ENCODE results near the gene RAD51. TPM values are rescaled to one million over a fixed set of nuclear protein-coding genes. Genes with fewer than 3 reads are reported as not detected.
"Not testable (repeated sequence)": the region's sequence is repeated elsewhere in the genome, so short reads cannot be mapped to it uniquely, and the experiment has no call there.

The RAD51 gene
- total and polyA plus RNA-seq, 9 donors, result 0.41 to 2.5 (median 0.73) TPM; not detected in 3

DNA sequence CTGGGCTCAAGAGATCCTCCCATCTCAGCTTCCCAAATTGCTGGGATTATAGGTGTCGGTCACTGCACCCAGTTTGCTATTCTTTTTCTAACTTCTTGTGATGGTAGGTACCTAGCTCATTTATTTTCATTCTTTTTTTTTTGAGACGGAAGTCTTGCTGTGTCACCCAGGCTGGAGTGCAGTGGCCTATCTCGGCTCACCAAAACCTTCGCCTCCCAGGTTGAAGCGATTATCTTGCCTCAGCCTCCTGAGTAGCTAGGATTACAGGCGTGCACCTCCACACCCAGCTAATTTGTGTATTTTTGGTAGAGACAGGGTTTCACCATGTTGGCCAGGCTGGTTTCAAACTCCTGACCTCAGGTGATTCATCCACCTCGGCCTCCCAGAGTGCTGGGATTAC, 30.1 kb upstream of the RAD51 start:
- 94 to 97% (median 95%) methylated on average over 7 of the region's 7 CpGs for WGBS, 3 donors
- H3K4me3 ChIP-seq, result no peak overlapping the region
- no peaks in the 10 kb centered on the region for H3K9me3 ChIP-seq
- no peak for TF ChIP-seq POLR2A (IDR thresholded peaks at IDR 0.05)
- no peak for TF ChIP-seq EP300 (IDR thresholded peaks at IDR 0.05)
- intact Hi-C loops (cut with DNase I), result no loop called here
- no peak for DNase-seq
- H3K36me3 ChIP-seq, result no peaks in the 10 kb centered on the region
- no peaks in the 10 kb centered on the region for H3K4me1 ChIP-seq (ENCODE audit: insufficient read depth)
- H3K27ac ChIP-seq, result no peak overlapping the region
- no peaks in the 10 kb centered on the region for H3K27me3 ChIP-seq

DNA sequence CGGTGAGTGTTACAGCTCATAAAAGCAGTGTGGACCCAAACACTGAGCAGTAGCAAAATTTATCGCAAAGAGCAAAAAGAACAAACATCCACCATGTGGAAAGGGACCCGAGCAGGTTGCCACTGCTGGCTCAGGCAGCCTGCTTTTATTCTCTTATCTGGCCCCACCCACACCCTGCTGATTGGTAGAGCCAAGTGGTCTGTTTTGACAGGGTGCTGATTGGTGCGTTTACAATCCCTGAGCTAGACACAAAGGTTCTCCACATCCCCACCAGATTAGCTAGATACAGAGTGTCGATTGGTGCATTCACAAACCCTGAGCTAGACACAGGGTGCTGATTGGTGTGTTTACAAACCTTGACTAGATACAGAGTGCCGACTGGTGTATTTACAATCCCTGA, 18.7 kb upstream of the RAD51 start:
- H3K4me1 ChIP-seq (ENCODE audit: insufficient read depth); H3K27ac ChIP-seq; H3K27me3 ChIP-seq; intact Hi-C loops (cut with DNase I); H3K36me3 ChIP-seq; H3K4me3 ChIP-seq; DNase-seq; H3K9me3 ChIP-seq: not testable (repeated sequence)
- 81 to 89% (median 88%) methylated on average over 6 of the region's 6 CpGs for WGBS, 3 donors

DNA sequence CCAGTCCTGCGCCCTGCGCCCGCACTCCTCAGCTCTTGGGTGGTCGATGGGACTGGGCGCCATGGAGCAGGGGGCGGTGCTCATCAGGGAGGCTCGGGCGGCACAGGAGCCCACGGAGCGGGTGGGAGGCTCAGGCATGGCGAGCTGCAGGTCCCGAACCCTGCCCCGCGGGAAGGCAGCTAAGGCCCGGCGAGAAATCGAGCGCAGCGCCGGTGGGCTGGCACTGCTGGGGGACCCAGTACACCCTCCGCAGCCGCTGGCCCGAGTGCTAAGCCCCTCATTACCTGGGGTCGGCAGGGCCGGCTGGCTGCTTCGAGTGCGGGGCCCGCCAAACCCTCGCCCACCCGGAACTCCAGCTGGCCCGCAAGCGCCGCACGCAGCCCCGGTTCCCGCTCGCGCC, 18.1 kb upstream of the RAD51 start:
- H3K4me3 ChIP-seq; H3K27me3 ChIP-seq; DNase-seq; H3K27ac ChIP-seq; H3K9me3 ChIP-seq; H3K4me1 ChIP-seq (ENCODE audit: insufficient read depth); H3K36me3 ChIP-seq; intact Hi-C loops (cut with DNase I): not testable (repeated sequence)
- 95 to 96% (median 95%) methylated on average over 21 to 37 of the region's 38 CpGs for WGBS, 3 donors

DNA sequence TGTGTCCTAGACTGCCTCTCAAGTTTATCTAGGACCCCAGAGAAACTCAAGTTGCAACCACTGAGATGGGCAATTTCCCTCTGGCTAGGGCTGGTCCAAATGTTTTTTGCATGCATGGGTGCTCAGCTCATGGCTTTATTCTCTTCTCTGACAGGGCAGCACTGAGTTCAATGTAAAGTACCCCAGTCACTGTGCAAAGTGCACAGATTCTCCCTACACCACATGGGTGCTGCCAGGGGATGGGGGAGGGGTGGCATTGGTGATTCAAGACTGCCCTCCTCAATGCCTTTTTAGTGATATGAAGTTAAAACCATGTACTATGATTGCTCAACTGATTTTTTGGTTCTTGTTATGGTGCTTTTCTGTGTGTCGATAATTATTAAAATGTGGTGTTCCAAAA, 14.8 kb upstream of the RAD51 start:
- no peak for DNase-seq
- TF ChIP-seq POLR2A (IDR thresholded peaks at IDR 0.05), result no peak
- TF ChIP-seq EP300 (IDR thresholded peaks at IDR 0.05), result no peak
- TF ChIP-seq, protein P1, sequence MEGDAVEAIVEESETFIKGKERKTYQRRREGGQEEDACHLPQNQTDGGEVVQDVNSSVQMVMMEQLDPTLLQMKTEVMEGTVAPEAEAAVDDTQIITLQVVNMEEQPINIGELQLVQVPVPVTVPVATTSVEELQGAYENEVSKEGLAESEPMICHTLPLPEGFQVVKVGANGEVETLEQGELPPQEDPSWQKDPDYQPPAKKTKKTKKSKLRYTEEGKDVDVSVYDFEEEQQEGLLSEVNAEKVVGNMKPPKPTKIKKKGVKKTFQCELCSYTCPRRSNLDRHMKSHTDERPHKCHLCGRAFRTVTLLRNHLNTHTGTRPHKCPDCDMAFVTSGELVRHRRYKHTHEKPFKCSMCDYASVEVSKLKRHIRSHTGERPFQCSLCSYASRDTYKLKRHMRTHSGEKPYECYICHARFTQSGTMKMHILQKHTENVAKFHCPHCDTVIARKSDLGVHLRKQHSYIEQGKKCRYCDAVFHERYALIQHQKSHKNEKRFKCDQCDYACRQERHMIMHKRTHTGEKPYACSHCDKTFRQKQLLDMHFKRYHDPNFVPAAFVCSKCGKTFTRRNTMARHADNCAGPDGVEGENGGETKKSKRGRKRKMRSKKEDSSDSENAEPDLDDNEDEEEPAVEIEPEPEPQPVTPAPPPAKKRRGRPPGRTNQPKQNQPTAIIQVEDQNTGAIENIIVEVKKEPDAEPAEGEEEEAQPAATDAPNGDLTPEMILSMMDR (IDR thresholded peaks at IDR 0.05), result no peak
- Histone ChIP-seq H3K9me3 (no peaks in the 10 kb centered on the region), H3K36me3 (no peaks in the 10 kb centered on the region), H3K27ac (no peak overlapping the region), H3K4me1 (ENCODE audit: insufficient read depth) (no peaks in the 10 kb centered on the region), H3K27me3 (no peaks in the 10 kb centered on the region), H3K4me3 (no peak overlapping the region)
- intact Hi-C loops (cut with DNase I), result no loop called here
- 93 to 100% (median 98%) methylated on average over 1 of the region's 1 CpG for WGBS, 3 donors

DNA sequence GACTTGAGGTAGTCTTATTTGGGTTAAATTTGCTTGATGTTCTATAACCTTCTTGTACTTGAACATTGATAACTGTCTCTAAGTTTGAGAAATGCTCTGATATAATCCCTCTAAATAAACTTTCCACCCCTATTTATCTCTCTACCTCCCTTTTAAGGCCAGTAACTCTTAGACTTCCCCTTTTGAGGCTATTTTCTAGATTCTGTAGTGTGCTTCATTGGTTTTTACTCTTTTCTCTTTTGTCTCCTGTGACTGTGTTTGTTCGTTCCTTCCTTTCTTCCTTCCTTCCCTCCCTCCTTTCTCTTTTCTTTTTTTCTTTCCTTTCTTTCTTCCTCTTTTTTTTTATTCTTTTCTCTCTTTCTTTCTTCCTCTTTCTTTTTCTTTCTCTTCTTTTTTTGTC, 14.0 kb upstream of the RAD51 start:
- intact Hi-C loops (cut with DNase I), result not testable (repeated sequence)
- 61 to 84% (median 76%) methylated on average over 1 of the region's 1 CpG for WGBS, 3 donors

DNA sequence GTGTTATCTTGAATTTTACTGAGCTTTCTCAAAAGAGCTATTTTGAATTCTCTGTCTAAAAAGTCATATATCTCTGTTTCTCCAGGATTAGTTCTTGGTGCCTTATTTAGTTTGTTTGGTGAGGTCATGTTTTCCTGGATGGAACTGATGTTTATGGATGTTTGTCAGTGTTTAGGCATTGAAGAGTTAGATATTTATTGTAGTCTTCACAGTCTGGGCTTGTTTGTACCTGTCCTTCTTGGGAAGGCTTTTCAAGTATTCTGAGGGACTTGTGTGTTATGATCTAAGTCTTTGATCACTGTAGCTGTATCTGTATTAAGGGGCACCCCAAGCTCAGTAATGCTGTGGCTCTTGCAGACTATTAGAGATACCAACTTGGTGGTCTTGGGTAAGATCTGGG, 10.6 kb upstream of the RAD51 start:
- no peak for DNase-seq
- TF ChIP-seq, protein P1 (IDR thresholded peaks at IDR 0.05), result no peak
- TF ChIP-seq EP300 (IDR thresholded peaks at IDR 0.05), result no peak
- TF ChIP-seq POLR2A (IDR thresholded peaks at IDR 0.05), result no peak
- intact Hi-C loops (cut with DNase I), result no loop called here
- Histone ChIP-seq H3K27ac (no peak overlapping the region), H3K36me3 (no peaks in the 10 kb centered on the region), H3K27me3 (no peaks in the 10 kb centered on the region), H3K4me3 (no peak overlapping the region), H3K9me3 (no peaks in the 10 kb centered on the region), H3K4me1 (ENCODE audit: insufficient read depth) (no peaks in the 10 kb centered on the region)

More for the DNA sequence above, 14.0 kb upstream of the RAD51 start:
- H3K4me3 ChIP-seq; H3K36me3 ChIP-seq; H3K9me3 ChIP-seq; H3K27me3 ChIP-seq; H3K4me1 ChIP-seq (ENCODE audit: insufficient read depth); H3K27ac ChIP-seq; DNase-seq: not testable (repeated sequence)

DNA sequence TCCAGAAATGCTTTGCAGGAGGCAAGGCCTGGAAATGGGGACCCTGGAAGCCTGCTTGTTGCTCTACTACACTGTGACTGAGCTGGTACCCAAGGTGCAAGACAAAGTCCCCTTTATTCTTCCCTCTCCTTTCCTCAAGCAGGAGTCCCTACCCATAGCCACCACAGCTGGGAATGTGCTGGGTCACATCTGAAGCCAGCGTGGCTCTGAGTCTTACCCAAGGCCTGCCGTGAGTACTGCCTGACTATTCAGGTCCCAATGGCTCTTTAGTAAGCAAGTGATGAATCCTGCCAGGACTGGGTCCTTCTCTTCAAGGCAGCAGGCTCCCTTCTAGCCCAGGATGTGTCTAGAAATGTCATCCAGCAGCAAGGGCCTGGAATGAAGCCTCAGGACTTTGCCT, 9.6 kb upstream of the RAD51 start:
- H3K27ac ChIP-seq, result no peak overlapping the region
- no peaks in the 10 kb centered on the region for H3K36me3 ChIP-seq
- TF ChIP-seq EP300 (IDR thresholded peaks at IDR 0.05), result no peak
- TF ChIP-seq, protein P1 (IDR thresholded peaks at IDR 0.05), result no peak
- TF ChIP-seq POLR2A (IDR thresholded peaks at IDR 0.05), result no peak
- intact Hi-C loops (cut with DNase I), result no loop called here
- H3K4me1 ChIP-seq (ENCODE audit: insufficient read depth), result no peaks in the 10 kb centered on the region
- H3K27me3 ChIP-seq, result no peaks in the 10 kb centered on the region
- DNase-seq, result no peak
- no peak overlapping the region for H3K4me3 ChIP-seq
- WGBS, 3 donors, result 89 to 92% (median 91%) methylated on average over 2 of the region's 2 CpGs
- no peaks in the 10 kb centered on the region for H3K9me3 ChIP-seq

Data from ovary (tissue), 9 donors.